GM19455 (cell line): ENCODE data around the gene IGDCC3.

ENCODE experiments used
- ATAC-seq: cut with Tn5 transposase; IDR thresholded peaks from one replicate; pipeline ENCODE4 v1.9.1; 2021; ENCODE audit not compliant: unreplicated experiment

Gene IGDCC3

GRCh38 chr15:65329288-65329983 is 48.4 kb downstream of the IGDCC3 start:
- no peak for ATAC-seq

DNA sequence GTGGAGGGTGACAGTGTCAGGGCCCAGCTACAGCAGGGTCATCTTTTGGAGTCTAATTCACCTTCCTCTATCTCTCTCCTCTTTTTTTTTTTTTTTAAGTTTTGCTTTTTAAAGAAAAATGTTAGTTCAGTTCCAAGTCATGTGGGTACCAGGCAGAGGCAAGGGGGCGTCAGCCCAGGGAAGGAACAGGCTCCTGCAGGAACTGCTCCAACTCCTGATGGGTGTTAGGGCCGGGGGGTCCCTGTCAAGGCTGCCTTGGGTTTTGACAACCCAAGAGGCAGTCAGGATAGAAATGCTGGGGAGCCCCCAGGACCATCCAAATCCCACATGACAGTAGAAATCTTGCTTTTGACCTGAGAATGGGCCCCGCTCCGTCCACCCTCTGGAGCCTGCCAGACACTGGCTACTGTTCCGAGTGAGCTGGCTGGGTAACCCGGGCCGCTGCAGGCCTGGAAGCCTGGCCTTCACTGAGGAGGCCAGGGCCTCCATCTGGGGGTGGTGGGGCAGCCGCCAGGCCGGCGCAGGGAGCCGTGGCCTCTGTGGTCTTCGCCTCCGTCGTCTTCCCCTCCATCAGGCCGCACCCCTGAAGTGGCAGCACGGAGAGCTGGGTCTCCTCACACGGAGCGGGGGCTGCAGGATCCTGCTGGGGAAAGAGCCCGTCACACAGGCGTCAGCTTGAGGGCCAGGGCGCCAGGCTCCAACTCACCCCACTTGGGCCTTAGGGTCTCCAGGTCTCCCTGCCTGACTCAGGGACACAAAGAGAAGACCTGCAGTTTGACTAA is 49.1 kb downstream of the IGDCC3 start:
- no peak for ATAC-seq

DNA sequence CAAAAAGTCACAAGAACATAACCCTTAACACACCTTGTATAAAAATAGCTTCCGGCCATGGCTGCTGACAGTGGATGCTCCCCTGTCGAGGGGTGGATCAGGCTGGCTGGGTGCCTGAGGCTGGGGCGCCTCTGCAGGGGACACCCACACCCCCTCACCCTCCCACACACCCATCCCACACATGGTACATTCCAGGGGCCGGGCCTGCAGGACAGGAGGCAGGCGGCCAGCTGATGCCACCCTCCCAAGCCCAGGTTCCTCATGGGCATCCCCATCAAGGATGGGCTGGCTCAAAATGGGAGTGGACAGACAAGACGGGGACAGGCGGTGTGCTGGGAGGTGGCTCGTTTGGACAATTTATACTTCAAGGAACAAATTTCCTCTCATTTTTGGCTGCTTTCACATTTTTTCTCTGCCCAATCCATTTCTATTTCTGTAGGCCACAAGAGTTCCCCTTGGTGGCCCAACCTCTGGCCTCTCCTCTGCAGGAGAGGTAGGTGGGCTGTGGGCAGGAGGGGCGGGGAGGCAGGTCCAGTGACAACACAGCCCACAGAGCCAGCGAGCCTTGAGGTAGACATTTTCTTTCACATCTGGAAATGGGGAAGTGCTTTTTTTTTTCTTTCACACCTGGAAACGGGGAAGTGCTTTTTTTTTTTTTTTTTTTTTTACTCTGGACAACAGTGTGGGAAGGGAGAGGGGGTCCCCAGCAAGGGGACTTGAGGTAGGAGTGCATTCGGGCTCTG is 50.0 kb downstream of the IGDCC3 start:
- no peak for ATAC-seq

- no peak for ATAC-seq
These were observed 51.0 kb downstream of the IGDCC3 start for GRCh38 chr15:65326818-65327217.

DNA sequence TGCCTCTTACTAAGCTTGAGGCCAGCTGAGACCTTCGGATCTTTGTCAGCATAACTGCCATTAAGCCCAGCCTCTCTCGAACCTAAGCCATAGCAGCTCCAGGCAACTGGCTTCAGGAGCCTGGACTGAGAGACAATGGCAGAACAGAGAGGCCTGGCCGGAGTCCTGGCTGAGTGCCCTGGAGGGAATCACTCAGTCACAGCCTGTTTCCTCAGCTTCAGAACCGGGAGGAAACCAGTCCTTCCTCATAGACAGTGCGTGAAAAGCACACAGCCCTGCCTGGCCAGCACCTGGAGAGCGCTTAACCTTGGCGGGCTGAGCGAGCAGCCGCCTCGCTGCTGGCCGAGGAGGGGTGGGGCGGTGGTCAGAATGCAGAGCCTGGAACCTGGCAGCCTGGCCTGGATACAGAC is 51.7 kb downstream of the IGDCC3 start:
- no peak for ATAC-seq

GRCh38 chr15:65323071-65323511 is 54.7 kb downstream of the IGDCC3 start:
- no peak for ATAC-seq

- no peak for ATAC-seq
These were observed 58.9 kb downstream of the IGDCC3 start for GRCh38 chr15:65318870-65319356.

DNA sequence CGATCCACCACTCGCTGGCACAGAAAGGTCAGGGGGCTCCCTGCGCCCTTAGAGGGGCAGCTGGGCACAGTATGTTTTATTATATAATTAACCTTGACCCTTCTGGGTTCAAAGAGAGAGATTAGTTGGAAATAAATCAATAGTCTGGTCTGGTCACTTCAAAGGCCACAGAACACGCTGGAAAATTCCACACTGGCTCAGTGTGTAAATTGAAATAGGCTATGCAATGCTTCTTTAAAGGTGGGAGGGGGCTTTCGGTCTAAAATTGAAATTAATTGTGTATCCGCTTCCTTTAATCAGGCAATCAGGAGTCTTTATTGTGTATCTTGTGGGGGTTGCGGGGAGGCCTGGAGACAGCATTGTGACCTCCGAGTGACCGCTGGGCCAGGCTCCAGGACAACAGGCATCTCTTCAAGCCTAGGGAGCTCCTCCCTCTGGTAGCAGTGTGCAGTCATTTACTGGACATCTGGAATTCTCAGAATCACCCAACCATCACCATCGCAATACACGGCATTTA is 65.3 kb downstream of the IGDCC3 start:
- ATAC-seq, result no peak

DNA sequence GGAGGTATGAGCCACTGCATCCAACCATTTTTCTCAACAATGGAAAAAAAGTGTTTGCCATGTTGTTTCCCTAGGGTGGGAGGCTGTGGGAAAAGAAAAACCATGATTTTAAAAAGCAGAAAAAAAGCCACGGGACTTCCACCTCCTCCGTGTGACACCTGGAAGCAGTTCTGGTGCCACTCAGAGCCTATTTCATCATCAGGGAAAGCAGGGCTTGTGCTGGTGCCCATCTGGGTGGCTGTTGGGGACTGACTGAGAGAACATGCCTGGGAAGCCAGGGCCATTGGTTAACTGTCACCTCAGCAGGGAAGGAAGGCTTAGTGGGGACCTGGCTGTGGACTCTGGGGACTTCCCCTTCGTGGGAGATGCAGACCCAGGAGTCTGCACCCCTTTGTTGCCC is 66.0 kb downstream of the IGDCC3 start:
- no peak for ATAC-seq

- ATAC-seq, result no peak
These were observed 67.2 kb downstream of the IGDCC3 start for GRCh38 chr15:65310431-65311137.

GRCh38 chr15:65309882-65310418 is 67.9 kb downstream of the IGDCC3 start:
- ATAC-seq, result no peak

- ATAC-seq, result no peak
These were observed 69.8 kb downstream of the IGDCC3 start for GRCh38 chr15:65307978-65308377.

DNA sequence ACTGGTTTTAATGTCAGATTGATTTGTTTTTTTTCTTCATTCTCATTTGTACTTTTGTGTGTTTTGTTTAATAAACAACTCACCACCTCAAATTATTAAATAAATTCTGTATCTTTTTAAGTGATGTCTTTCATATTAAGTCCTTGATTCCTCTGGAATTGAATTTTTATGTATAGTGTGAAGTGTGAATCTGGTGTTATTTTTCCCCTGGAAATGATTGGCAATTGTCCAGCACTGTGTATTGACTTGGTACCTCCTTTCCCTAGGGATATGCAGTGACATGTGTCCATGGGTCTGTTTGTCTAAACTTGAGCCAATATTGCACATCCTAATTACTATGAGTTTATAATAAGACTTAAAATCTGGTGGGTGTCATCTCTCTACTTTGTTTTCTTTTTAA is 71.3 kb downstream of the IGDCC3 start:
- ATAC-seq, result no peak

GRCh38 chr15:65305776-65306175 is 72.0 kb downstream of the IGDCC3 start:
- ATAC-seq, result no peak

- no peak for ATAC-seq
These were observed 72.5 kb downstream of the IGDCC3 start for GRCh38 chr15:65305150-65305758.

GRCh38 chr15:65304381-65305149 is 73.2 kb downstream of the IGDCC3 start, which contains the start of gene RNU5B-1:
Gene RNU5B-1 (plus strand): TSS chr15:65304677.
- ATAC-seq, result peak; percentile 70

DNA sequence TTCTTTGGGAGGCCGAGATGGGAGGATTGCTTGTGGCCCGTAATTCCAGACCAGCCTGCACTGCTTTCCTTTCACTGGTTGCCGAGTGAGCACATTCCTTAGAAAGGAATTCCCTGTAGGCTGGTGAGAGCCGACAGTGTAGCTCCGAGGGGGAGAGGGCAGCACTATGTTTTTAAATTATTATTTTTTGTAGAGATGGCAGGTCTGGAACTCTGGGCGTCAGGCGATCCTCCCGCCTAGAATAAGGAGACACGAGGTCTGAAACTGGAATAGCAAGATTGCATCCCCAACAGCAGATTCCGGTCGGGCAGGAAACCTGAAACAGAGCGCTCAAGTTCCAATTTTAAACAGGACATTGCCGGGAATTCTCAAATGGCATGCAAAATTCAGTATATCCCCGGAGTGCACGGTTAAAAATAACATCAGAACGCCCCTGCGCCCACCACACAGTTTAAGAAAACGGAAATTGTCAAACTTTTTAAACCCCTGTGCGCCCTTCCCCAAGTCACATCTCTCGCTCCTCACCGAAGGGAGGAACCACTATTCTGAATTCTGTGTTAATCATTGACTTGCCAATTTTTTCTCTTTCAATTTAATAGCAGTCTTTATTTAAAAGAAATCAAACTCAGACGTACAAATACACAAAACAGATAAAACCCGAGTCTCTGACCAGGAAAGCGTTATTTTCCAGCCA is 74.0 kb downstream of the IGDCC3 start:
- ATAC-seq, result no peak

DNA sequence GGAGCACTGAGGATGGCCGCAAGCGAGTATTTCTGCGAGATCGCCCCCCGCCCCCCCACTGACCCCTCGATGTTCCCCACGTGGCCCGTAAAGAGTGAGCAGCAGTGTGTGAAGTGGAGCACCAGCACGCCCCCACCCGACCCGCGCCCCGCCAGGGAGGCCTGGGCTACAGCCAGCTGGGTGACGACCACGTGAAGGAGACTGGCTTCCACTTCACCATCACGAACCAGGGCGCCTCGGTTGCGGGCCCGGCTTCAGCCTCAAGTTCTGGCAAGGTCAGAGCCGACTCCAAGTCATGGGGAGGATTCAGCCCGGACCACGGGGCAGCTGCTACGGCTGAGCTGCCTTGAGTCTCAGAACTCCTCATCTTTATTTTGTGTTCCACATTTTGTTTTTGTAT is 75.7 kb downstream of the IGDCC3 start:
- ATAC-seq, result no peak
